Activated effector memory CD4-positive, alpha-beta T cell treated with anti-CD3 and anti-CD28 coated beads, Interleukin-2, amount 50 U/mL, for 16 hours (primary cell): Measurements from ENCODE around the gene PTCH2.

Source experiments
- DNase-seq: peaks from one replicate; pipeline ENCODE4 v3.0.0-alpha.2; 2020

PTCH2 gene

GRCh38 chr1:44778705-44779576, 64.1 kb downstream of the PTCH2 start:
- DNase-seq = no peak

- no peak for DNase-seq
Measured at GRCh38 chr1:44777969-44778635, 65.0 kb downstream of the PTCH2 start.

- DNase-seq = no peak
Measured at GRCh38 chr1:44777547-44777946, 65.5 kb downstream of the PTCH2 start.

- DNase-seq = no peak
Measured at GRCh38 chr1:44776730-44777068, 66.4 kb downstream of the PTCH2 start.

GRCh38 chr1:44775930-44776729, 66.9 kb downstream of the PTCH2 start:
- DNase-seq = peak; percentile 74

- DNase-seq = peak; percentile 96
Measured at GRCh38 chr1:44775078-44775929, 67.7 kb downstream of the PTCH2 start, which contains the start of gene RPS8. RPS8 (plus strand) TSS chr1:44775540; CDS start chr1:44775597, 57 bp downstream.
